Keratinocyte (primary cell): Measurements from ENCODE around the gene SLC39A11. TPM values are rescaled to one million over a fixed set of nuclear protein-coding genes. Genes with fewer than 3 reads are reported as not detected.

ENCODE experiments used
- DNase-seq: peaks from one replicate; pipeline ENCODE4 v3.0.0-alpha.2; 2011; ENCODE audit warnings: low read depth, missing footprints, low spot score
- FAIRE-seq: peaks from 2 replicates; lab custom pipeline; 2011; peaks lifted over from hg19 to GRCh38; lab: Jason Lieb, UNC
- H2AFZ ChIP-seq: 2 replicates; pipeline ENCODE4 v1.6.0; 2012; ENCODE audit warnings: low read length, control low read depth, inconsistent platforms; ENCODE audit not compliant: control insufficient read depth
- H3K27ac ChIP-seq: 2 replicates; pipeline ENCODE4 v1.5.1; 2011; ENCODE audit warnings: low read length; ENCODE audit not compliant: control insufficient read depth, insufficient read depth
- H3K27me3 ChIP-seq: 3 replicates; pipeline ENCODE4 v1.6.0; 2011; ENCODE audit warnings: low read length; ENCODE audit not compliant: control insufficient read depth, insufficient read depth; ENCODE audit errors: extremely low read depth
- H3K36me3 ChIP-seq, 2 experiments: 2 replicates in 1 of 2; 3 replicates in 1 of 2; pipeline ENCODE4 v1.5.1; 2011; ENCODE audit warnings: low read length in 2 of 2, mild to moderate bottlenecking in 1 of 2; ENCODE audit not compliant: control insufficient read depth in 2 of 2, insufficient read depth in 2 of 2; ENCODE audit errors: extremely low read depth in 1 of 2
- H3K4me1 ChIP-seq: 3 replicates; pipeline ENCODE4 v1.5.1; 2011; ENCODE audit warnings: low read length; ENCODE audit not compliant: control insufficient read depth, insufficient read depth; ENCODE audit errors: extremely low read depth
- H3K4me2 ChIP-seq: 3 replicates; pipeline ENCODE4 v1.6.0; 2011; ENCODE audit warnings: low read depth, low read length; ENCODE audit not compliant: control insufficient read depth, insufficient read depth; ENCODE audit errors: extremely low read depth
- H3K4me3 ChIP-seq, 3 experiments: fragments of 200-600 bp in 1 of 3; sonication (generic) in 1 of 3; 2 replicates in 2 of 3; 3 replicates in 1 of 3; pipeline ENCODE4 v1.5.1; 2011 to 2016; ENCODE audit warnings: low read length in 3 of 3, mild to moderate bottlenecking in 3 of 3, control low read depth in 2 of 3, inconsistent platforms in 1 of 3, low read depth in 1 of 3, mixed read lengths in 1 of 3, mixed run types in 1 of 3, moderate library complexity in 1 of 3; ENCODE audit not compliant: control insufficient read depth in 2 of 3, insufficient read depth in 2 of 3; ENCODE audit errors: extremely low read depth in 1 of 3
- H3K79me2 ChIP-seq: 2 replicates; pipeline ENCODE4 v1.6.0; 2012; ENCODE audit warnings: low read length; ENCODE audit not compliant: control insufficient read depth, insufficient read depth
- H3K9ac ChIP-seq: 3 replicates; pipeline ENCODE4 v1.6.0; 2011; ENCODE audit warnings: low read length; ENCODE audit not compliant: control insufficient read depth, insufficient read depth; ENCODE audit errors: extremely low read depth
- H3K9me1 ChIP-seq: 3 replicates; pipeline ENCODE4 v1.6.0; 2011; ENCODE audit warnings: low read length; ENCODE audit not compliant: control insufficient read depth, insufficient read depth; ENCODE audit errors: extremely low read depth
- H3K9me3 ChIP-seq: 2 replicates; pipeline ENCODE4 v1.5.1; 2012; ENCODE audit warnings: low read depth, low read length; ENCODE audit not compliant: control insufficient read depth
- H4K20me1 ChIP-seq: 3 replicates; pipeline ENCODE4 v1.6.0; 2011; ENCODE audit warnings: low read length; ENCODE audit not compliant: control insufficient read depth, insufficient read depth; ENCODE audit errors: extremely low read depth
- EZH2 ChIP-seq: IDR thresholded peaks from one replicate; pipeline ENCODE4 v1.6.1; 2012; ENCODE audit warnings: inconsistent platforms, mild to moderate bottlenecking, low read length, moderate library complexity
- dilution Hi-C: fragments of 300-500 bp; cut with MboI; formaldehyde crosslinking; loops from one replicate; pipeline ENCODE4 v1.7.0; 2020; ENCODE audit warnings: low sequenced_read_pairs; ENCODE audit not compliant: extremely low pct_ligation_motif_present
- polyA plus RNA-seq, 5 experiments: library from polyadenylated mRNA; depleted of rRNA in 3 of 5; stranded (reverse) in 3 of 5; stranded (forward) in 1 of 5; unstranded in 1 of 5; fragments of >200 nt; gene quantifications; 1 replicate in 1 of 5; 2 replicates in 3 of 5; 3 replicates in 1 of 5; pipeline versions ENCODE4 v1.2.1 to v1.2.3, GENCODE V29; 2011 to 2012; ENCODE audit warnings: missing spikeins in 2 of 5, low read depth in 1 of 5, low replicate concordance in 1 of 5
- TF ChIP-seq, protein P1 (sequence below), 3 experiments: IDR thresholded peaks in 1 of 3; conservative IDR thresholded peaks in 1 of 3; optimal IDR thresholded peaks in 1 of 3; 2 replicates in 2 of 3; 3 replicates in 1 of 3; pipeline versions ENCODE3 to v1.5.1; 2011; ENCODE audit warnings: low read length in 3 of 3, mild to moderate bottlenecking in 3 of 3, moderate library complexity in 2 of 3, control low read depth in 1 of 3, inconsistent platforms in 1 of 3; ENCODE audit not compliant: insufficient read depth in 2 of 3; ENCODE audit errors: extremely low read depth in 1 of 3

The SLC39A11 gene
- polyA plus RNA-seq, 1 donor (not counting 4 experiments of a cell fraction or from before 2014, with no cell fraction given) = 11.5 TPM

GRCh38 chr17:72853440-72854415 is 238.8 kb downstream of the SLC39A11 start:
- dilution Hi-C loops = no loop called here
- no peaks in the 10 kb centered on the region for H4K20me1 ChIP-seq
- no peak for DNase-seq

GRCh38 chr17:72852277-72852938 is 240.1 kb downstream of the SLC39A11 start:
- H2AFZ ChIP-seq = no peak overlapping the region
- H3K4me1 ChIP-seq = no peaks in the 10 kb centered on the region
- no peak overlapping the region for H3K27ac ChIP-seq
- H3K79me2 ChIP-seq = no peaks in the 10 kb centered on the region
- no peak overlapping the region for H3K9ac ChIP-seq
- no peaks in the 10 kb centered on the region for H3K36me3 ChIP-seq
- H3K4me3 ChIP-seq = no peak overlapping the region
- H3K27me3 ChIP-seq = no peaks in the 10 kb centered on the region
- no peak for FAIRE-seq
- dilution Hi-C loops = no loop called here
- H3K9me3 ChIP-seq = no peaks in the 10 kb centered on the region
- no peak for TF ChIP-seq EZH2
- TF ChIP-seq, protein P1, sequence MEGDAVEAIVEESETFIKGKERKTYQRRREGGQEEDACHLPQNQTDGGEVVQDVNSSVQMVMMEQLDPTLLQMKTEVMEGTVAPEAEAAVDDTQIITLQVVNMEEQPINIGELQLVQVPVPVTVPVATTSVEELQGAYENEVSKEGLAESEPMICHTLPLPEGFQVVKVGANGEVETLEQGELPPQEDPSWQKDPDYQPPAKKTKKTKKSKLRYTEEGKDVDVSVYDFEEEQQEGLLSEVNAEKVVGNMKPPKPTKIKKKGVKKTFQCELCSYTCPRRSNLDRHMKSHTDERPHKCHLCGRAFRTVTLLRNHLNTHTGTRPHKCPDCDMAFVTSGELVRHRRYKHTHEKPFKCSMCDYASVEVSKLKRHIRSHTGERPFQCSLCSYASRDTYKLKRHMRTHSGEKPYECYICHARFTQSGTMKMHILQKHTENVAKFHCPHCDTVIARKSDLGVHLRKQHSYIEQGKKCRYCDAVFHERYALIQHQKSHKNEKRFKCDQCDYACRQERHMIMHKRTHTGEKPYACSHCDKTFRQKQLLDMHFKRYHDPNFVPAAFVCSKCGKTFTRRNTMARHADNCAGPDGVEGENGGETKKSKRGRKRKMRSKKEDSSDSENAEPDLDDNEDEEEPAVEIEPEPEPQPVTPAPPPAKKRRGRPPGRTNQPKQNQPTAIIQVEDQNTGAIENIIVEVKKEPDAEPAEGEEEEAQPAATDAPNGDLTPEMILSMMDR (optimal IDR thresholded peaks at IDR 0.05 in 1 of 3, IDR thresholded peaks at IDR 0.05 in 1 of 3, conservative IDR thresholded peaks at IDR 0.05 in 1 of 3; ENCODE audit: extremely low read depth in 1 of 3, insufficient read depth in 2 of 3, low read length in 3 of 3) = no peak
- no peaks in the 10 kb centered on the region for H3K9me1 ChIP-seq
- no peak for DNase-seq
- no peaks in the 10 kb centered on the region for H4K20me1 ChIP-seq
- no peak overlapping the region for H3K4me2 ChIP-seq

More at GRCh38 chr17:72853440-72854415, 238.8 kb downstream of the SLC39A11 start:
- Histone ChIP-seq H3K79me2 (no peaks in the 10 kb centered on the region), H3K4me2 (no peak overlapping the region), H3K9me1 (no peaks in the 10 kb centered on the region), H3K4me1 (no peaks in the 10 kb centered on the region), H3K4me3 (no peak overlapping the region), H3K36me3 (no peaks in the 10 kb centered on the region), H3K9ac (no peak overlapping the region), H3K27me3 (no peaks in the 10 kb centered on the region), H3K9me3 (no peaks in the 10 kb centered on the region), H2AFZ (no peak overlapping the region), H3K27ac (no peak overlapping the region)
- TF ChIP-seq EZH2 = no peak
- TF ChIP-seq, protein P1 (optimal IDR thresholded peaks at IDR 0.05 in 1 of 3, IDR thresholded peaks at IDR 0.05 in 1 of 3, conservative IDR thresholded peaks at IDR 0.05 in 1 of 3; ENCODE audit: extremely low read depth in 1 of 3, insufficient read depth in 2 of 3, low read length in 3 of 3) = no peak
- FAIRE-seq = no peak
